ENCODE measurements around the gene ZNF362.

GRCh38 chr1:33332881-33333280, 76.6 kb downstream of the ZNF362 start:
- TF ChIP-seq CTCF (conservative IDR thresholded peaks at IDR 0.05; ENCODE audit: low read depth, low read length) (no peak), EZH2 (IDR thresholded peaks at IDR 0.05; ENCODE audit: low read length, unreplicated experiment) (no peak), EZH2phosphoT487 (IDR thresholded peaks at IDR 0.05; ENCODE audit: borderline replicate concordance, low read length) (no peak)
